HG02870 (cell line): Measurements from ENCODE around the gene ITPKB.

Experiments used
- ATAC-seq: cut with Tn5 transposase; IDR thresholded peaks from one replicate; pipeline ENCODE4 v1.9.1; 2021; ENCODE audit warnings: mild to moderate bottlenecking, moderate library complexity; ENCODE audit not compliant: unreplicated experiment

Gene ITPKB

GRCh38 chr1:226708342-226708780 is 30.7 kb downstream of the ITPKB start:
- ATAC-seq, result no peak

GRCh38 chr1:226706684-226707083 is 32.4 kb downstream of the ITPKB start:
- no peak for ATAC-seq

- no peak for ATAC-seq
Observed at GRCh38 chr1:226704169-226704937, 34.7 kb downstream of the ITPKB start.

- peak; percentile 65 for ATAC-seq
Observed at GRCh38 chr1:226702957-226703831, 35.9 kb downstream of the ITPKB start.

GRCh38 chr1:226702318-226702956 is 36.6 kb downstream of the ITPKB start:
- no peak for ATAC-seq

- ATAC-seq, result no peak
Observed at GRCh38 chr1:226700861-226701260, 38.2 kb downstream of the ITPKB start.

GRCh38 chr1:226699166-226699565 is 39.9 kb downstream of the ITPKB start:
- ATAC-seq, result no peak

- ATAC-seq, result no peak
Observed at GRCh38 chr1:226698659-226699058, 40.4 kb downstream of the ITPKB start.

GRCh38 chr1:226697929-226698544 is 41.0 kb downstream of the ITPKB start:
- peak; percentile 31 for ATAC-seq

- ATAC-seq, result peak; percentile 64
Observed at GRCh38 chr1:226697151-226697928, 41.7 kb downstream of the ITPKB start.

GRCh38 chr1:226696547-226696946 is 42.5 kb downstream of the ITPKB start:
- no peak for ATAC-seq

GRCh38 chr1:226695335-226695900 is 43.7 kb downstream of the ITPKB start:
- ATAC-seq, result no peak

GRCh38 chr1:226692823-226693222 is 46.3 kb downstream of the ITPKB start:
- no peak for ATAC-seq

GRCh38 chr1:226692051-226692792 is 46.9 kb downstream of the ITPKB start:
- no peak for ATAC-seq

- peak; percentile 68 for ATAC-seq
Observed at GRCh38 chr1:226691247-226691646, 47.8 kb downstream of the ITPKB start.

GRCh38 chr1:226690460-226690982 is 48.6 kb downstream of the ITPKB start:
- ATAC-seq, result no peak

- ATAC-seq, result no peak
Observed at GRCh38 chr1:226688808-226689207, 50.3 kb downstream of the ITPKB start.

- ATAC-seq, result no peak
Observed at GRCh38 chr1:226688056-226688748, 50.9 kb downstream of the ITPKB start.
